ENCODE results near the gene IQCH.

The IQCH gene

GRCh38 chr15:67462875-67463274, 208.3 kb downstream of the IQCH start:
- no peaks in the 10 kb centered on the region for H3K9me3 ChIP-seq (ENCODE audit: insufficient read depth, low read length)
- no peak for DNase-seq (ENCODE audit: low read depth, low spot score)
- TF ChIP-seq SUZ12 (IDR thresholded peaks at IDR 0.05; ENCODE audit: extremely low read depth, insufficient read depth, insufficient read length) = no peak
- no peak for TF ChIP-seq ZNF274 (IDR thresholded peaks at IDR 0.05; ENCODE audit: low read depth, low read length)
- no peak for TF ChIP-seq YY1 (IDR thresholded peaks at IDR 0.05; ENCODE audit: insufficient read depth, insufficient read length)
- peaks cover 7% of the 10 kb centered on the region for H3K4me1 ChIP-seq (ENCODE audit: insufficient read depth, insufficient read length)
- no peak overlapping the region for H3K4me3 ChIP-seq (ENCODE audit: insufficient read length, low read depth)
- no peaks in the 10 kb centered on the region for H3K36me3 ChIP-seq (ENCODE audit: insufficient read depth, insufficient read length, low read length)
- H3K9ac ChIP-seq (ENCODE audit: insufficient read length, low read depth) = no peak overlapping the region
- H3K27me3 ChIP-seq (ENCODE audit: insufficient read depth, insufficient read length) = no peaks in the 10 kb centered on the region

DNA sequence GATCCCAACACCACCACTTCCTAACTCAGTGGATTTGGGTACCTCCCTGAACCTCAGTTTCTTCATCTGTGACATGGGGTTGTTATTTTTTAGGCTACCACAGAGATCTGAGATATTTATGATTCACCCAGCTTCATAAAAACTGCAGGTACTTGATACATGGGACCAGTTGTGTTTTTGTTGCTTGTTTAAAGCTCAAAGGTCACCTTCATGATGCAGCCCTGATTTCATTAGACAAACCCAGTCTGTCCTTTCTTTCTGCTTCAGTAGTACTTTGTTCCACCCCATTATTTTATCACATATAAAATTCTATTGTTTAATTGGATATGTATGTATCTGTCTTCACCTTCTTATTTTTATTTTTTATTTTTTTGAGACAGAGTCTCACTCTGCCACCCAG, 208.9 kb downstream of the IQCH start:
- Histone ChIP-seq H3K36me3 (ENCODE audit: insufficient read depth, insufficient read length, low read length) (no peaks in the 10 kb centered on the region), H3K9me3 (ENCODE audit: insufficient read depth, low read length) (no peaks in the 10 kb centered on the region), H3K27me3 (ENCODE audit: insufficient read depth, insufficient read length) (no peaks in the 10 kb centered on the region), H3K9ac (ENCODE audit: insufficient read length, low read depth) (no peak overlapping the region), H3K4me1 (ENCODE audit: insufficient read depth, insufficient read length) (peaks cover 7% of the 10 kb centered on the region), H3K4me3 (ENCODE audit: insufficient read length, low read depth) (no peak overlapping the region)
- TF ChIP-seq SUZ12 (IDR thresholded peaks at IDR 0.05; ENCODE audit: extremely low read depth, insufficient read depth, insufficient read length) = no peak
- no peak for DNase-seq (ENCODE audit: low read depth, low spot score)

DNA sequence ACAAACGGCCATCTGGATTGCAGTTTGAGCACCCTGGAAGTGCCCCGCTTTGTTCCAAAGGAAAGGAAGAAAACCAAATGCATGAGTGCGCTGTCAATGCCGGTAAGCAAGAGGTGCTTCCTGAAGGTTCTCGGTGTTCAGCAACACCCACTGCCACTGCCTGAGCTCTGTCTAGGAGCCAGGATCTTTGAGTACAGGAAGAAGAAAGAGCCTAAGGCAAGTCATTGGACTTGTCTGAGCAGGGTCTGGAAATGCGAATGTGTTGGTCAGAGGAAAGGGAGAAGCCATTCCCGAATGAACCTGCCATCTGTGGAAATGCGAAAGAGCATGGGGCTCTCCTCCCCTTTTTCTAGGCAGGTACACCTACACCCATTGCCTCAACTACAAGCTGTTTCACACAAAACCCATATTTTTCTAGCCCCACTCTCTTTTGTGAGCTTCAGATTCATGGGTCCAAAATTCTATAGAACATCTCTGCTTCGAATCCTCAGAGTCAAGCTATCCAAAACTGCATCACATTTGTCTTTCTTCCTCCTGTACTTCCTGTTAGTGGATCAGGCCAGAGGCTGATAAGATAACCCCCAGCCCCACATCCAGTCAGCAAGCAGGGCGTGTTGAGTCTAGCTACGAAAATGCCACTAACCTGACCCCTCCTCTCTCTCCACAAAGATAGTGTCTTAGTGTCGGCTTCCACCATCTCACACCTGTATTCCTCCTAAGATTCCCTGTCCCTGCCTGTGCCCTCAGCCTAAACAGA, 210.8 kb downstream of the IQCH start:
- Histone ChIP-seq H3K4me1 (ENCODE audit: insufficient read depth, insufficient read length) (peaks cover 3% of the 10 kb centered on the region), H3K4me3 (ENCODE audit: insufficient read length, low read depth) (no peak overlapping the region), H3K9ac (ENCODE audit: insufficient read length, low read depth) (no peak overlapping the region), H3K9me3 (ENCODE audit: insufficient read depth, low read length) (no peaks in the 10 kb centered on the region), H3K27me3 (ENCODE audit: insufficient read depth, insufficient read length) (no peaks in the 10 kb centered on the region), H3K36me3 (ENCODE audit: insufficient read depth, insufficient read length, low read length) (no peaks in the 10 kb centered on the region)
- no peak for TF ChIP-seq SUZ12 (IDR thresholded peaks at IDR 0.05; ENCODE audit: extremely low read depth, insufficient read depth, insufficient read length)
- no peak for TF ChIP-seq ZNF274 (IDR thresholded peaks at IDR 0.05; ENCODE audit: low read depth, low read length)
- TF ChIP-seq YY1 (IDR thresholded peaks at IDR 0.05; ENCODE audit: insufficient read depth, insufficient read length) = no peak
- no peak for DNase-seq (ENCODE audit: low read depth, low spot score)

GRCh38 chr15:67468416-67468815, 213.8 kb downstream of the IQCH start:
- no peak for DNase-seq (ENCODE audit: low read depth, low spot score)
- H3K9ac ChIP-seq (ENCODE audit: insufficient read length, low read depth) = no peak overlapping the region
- no peak overlapping the region for H3K4me3 ChIP-seq (ENCODE audit: insufficient read length, low read depth)

GRCh38 chr15:67469680-67470079, 215.1 kb downstream of the IQCH start:
- H3K4me1 ChIP-seq (ENCODE audit: insufficient read depth, insufficient read length) = no peaks in the 10 kb centered on the region
- no peak overlapping the region for H3K4me3 ChIP-seq (ENCODE audit: insufficient read length, low read depth)
- no peak for DNase-seq (ENCODE audit: low read depth, low spot score)
- TF ChIP-seq ZNF274 (IDR thresholded peaks at IDR 0.05; ENCODE audit: low read depth, low read length) (no peak), SUZ12 (IDR thresholded peaks at IDR 0.05; ENCODE audit: extremely low read depth, insufficient read depth, insufficient read length) (no peak), YY1 (IDR thresholded peaks at IDR 0.05; ENCODE audit: insufficient read depth, insufficient read length) (no peak)
- no peak overlapping the region for H3K9ac ChIP-seq (ENCODE audit: insufficient read length, low read depth)
- H3K27me3 ChIP-seq (ENCODE audit: insufficient read depth, insufficient read length) = no peaks in the 10 kb centered on the region
- no peaks in the 10 kb centered on the region for H3K36me3 ChIP-seq (ENCODE audit: insufficient read depth, insufficient read length, low read length)
- no peaks in the 10 kb centered on the region for H3K9me3 ChIP-seq (ENCODE audit: insufficient read depth, low read length)

More at GRCh38 chr15:67468416-67468815, 213.8 kb downstream of the IQCH start:
- H3K27me3 ChIP-seq (ENCODE audit: insufficient read depth, insufficient read length) = no peaks in the 10 kb centered on the region
- no peaks in the 10 kb centered on the region for H3K36me3 ChIP-seq (ENCODE audit: insufficient read depth, insufficient read length, low read length)
- TF ChIP-seq SUZ12 (IDR thresholded peaks at IDR 0.05; ENCODE audit: extremely low read depth, insufficient read depth, insufficient read length) (no peak), YY1 (IDR thresholded peaks at IDR 0.05; ENCODE audit: insufficient read depth, insufficient read length) (no peak), ZNF274 (IDR thresholded peaks at IDR 0.05; ENCODE audit: low read depth, low read length) (no peak)
- no peaks in the 10 kb centered on the region for H3K4me1 ChIP-seq (ENCODE audit: insufficient read depth, insufficient read length)
- no peaks in the 10 kb centered on the region for H3K9me3 ChIP-seq (ENCODE audit: insufficient read depth, low read length)

DNA sequence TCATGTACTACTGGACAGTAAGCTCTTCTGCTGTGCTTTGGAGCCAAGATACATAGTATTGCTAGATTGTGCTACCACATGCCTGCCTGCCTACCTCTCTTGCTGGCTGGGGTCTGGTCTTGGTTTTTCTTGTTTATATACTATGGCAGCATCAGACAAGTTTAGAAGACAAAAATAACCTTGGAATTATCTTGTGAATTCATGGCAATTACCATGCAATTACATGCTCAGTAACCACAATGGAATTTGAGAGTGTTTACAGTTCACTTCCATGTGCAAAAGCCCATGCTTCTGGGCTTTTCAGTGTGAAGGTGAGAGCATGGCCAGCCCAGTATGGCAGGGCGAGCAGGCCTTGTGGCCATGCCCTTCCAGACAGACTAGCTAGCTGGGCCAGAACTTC, 218.4 kb downstream of the IQCH start:
- no peak for DNase-seq (ENCODE audit: low read depth, low spot score)
- Histone ChIP-seq H3K9ac (ENCODE audit: insufficient read length, low read depth) (no peak overlapping the region), H3K4me1 (ENCODE audit: insufficient read depth, insufficient read length) (no peaks in the 10 kb centered on the region), H3K9me3 (ENCODE audit: insufficient read depth, low read length) (no peaks in the 10 kb centered on the region), H3K36me3 (ENCODE audit: insufficient read depth, insufficient read length, low read length) (no peaks in the 10 kb centered on the region), H3K27me3 (ENCODE audit: insufficient read depth, insufficient read length) (no peaks in the 10 kb centered on the region), H3K4me3 (ENCODE audit: insufficient read length, low read depth) (no peak overlapping the region)
- TF ChIP-seq ZNF274 (IDR thresholded peaks at IDR 0.05; ENCODE audit: low read depth, low read length) (no peak), YY1 (IDR thresholded peaks at IDR 0.05; ENCODE audit: insufficient read depth, insufficient read length) (no peak), SUZ12 (IDR thresholded peaks at IDR 0.05; ENCODE audit: extremely low read depth, insufficient read depth, insufficient read length) (no peak)

- Histone ChIP-seq H3K9ac (ENCODE audit: insufficient read length, low read depth) (no peak overlapping the region), H3K4me1 (ENCODE audit: insufficient read depth, insufficient read length) (no peaks in the 10 kb centered on the region), H3K4me3 (ENCODE audit: insufficient read length, low read depth) (no peak overlapping the region), H3K36me3 (ENCODE audit: insufficient read depth, insufficient read length, low read length) (no peaks in the 10 kb centered on the region), H3K27me3 (ENCODE audit: insufficient read depth, insufficient read length) (no peaks in the 10 kb centered on the region), H3K9me3 (ENCODE audit: insufficient read depth, low read length) (no peaks in the 10 kb centered on the region)
- TF ChIP-seq YY1 (IDR thresholded peaks at IDR 0.05; ENCODE audit: insufficient read depth, insufficient read length) = no peak
- no peak for TF ChIP-seq SUZ12 (IDR thresholded peaks at IDR 0.05; ENCODE audit: extremely low read depth, insufficient read depth, insufficient read length)
- TF ChIP-seq ZNF274 (IDR thresholded peaks at IDR 0.05; ENCODE audit: low read depth, low read length) = no peak
- DNase-seq (ENCODE audit: low read depth, low spot score) = no peak
Measured at GRCh38 chr15:67474405-67475110, 220.0 kb downstream of the IQCH start.

Measured in NT2/D1 (cell line).